SK-N-SH treated with all-trans-retinoic acid at 6 μM for 48 hours (cell line): ENCODE data around the gene WDR37.

ENCODE experiments used
- ATAC-seq: fragments of 200-7000 bp; cut with Tn5 transposase; 3 replicates; pipeline ENCODE4 v1.9.1; 2020; ENCODE audit warnings: mild to moderate bottlenecking, moderate library complexity
- BACH2 ChIP-seq: fragments of 250-450 bp; sonication (Bioruptor Pico); IDR thresholded peaks from 2 replicates; pipeline ENCODE4 v1.9.0; 2021; ENCODE audit warnings: mild to moderate bottlenecking, borderline replicate concordance
- CREB5 ChIP-seq: fragments of 250-450 bp; sonication (Bioruptor Pico); IDR thresholded peaks from 2 replicates; pipeline ENCODE4 v1.5.1; 2020; ENCODE audit warnings: low read depth, mild to moderate bottlenecking, moderate library complexity
- CSDC2 ChIP-seq: fragments of 250-450 bp; sonication (Bioruptor Pico); IDR thresholded peaks from 2 replicates; pipeline ENCODE4 v1.5.0; 2020; ENCODE audit warnings: mild to moderate bottlenecking, moderate library complexity
- ESRRG ChIP-seq: fragments of 250-450 bp; sonication (Bioruptor Pico); IDR thresholded peaks from 2 replicates; pipeline ENCODE4 v1.6.1; 2021; ENCODE audit warnings: mild to moderate bottlenecking
- GLIS3 ChIP-seq: fragments of 250-450 bp; sonication (Bioruptor Pico); IDR thresholded peaks from 2 replicates; pipeline ENCODE4 v1.5.0; 2020; ENCODE audit warnings: mild to moderate bottlenecking, moderate library complexity
- OSR1 ChIP-seq: fragments of 250-450 bp; sonication (Bioruptor Pico); IDR thresholded peaks from 2 replicates; pipeline ENCODE4 v1.8.0; 2022; ENCODE audit warnings: moderate library complexity, mild to moderate bottlenecking, inconsistent platforms
- PATZ1 ChIP-seq: fragments of 250-450 bp; sonication (Bioruptor Pico); IDR thresholded peaks from 2 replicates; pipeline ENCODE4 v1.8.0; 2020; ENCODE audit warnings: mild to moderate bottlenecking, moderate library complexity, borderline replicate concordance
- POU6F1 ChIP-seq: fragments of 250-450 bp; sonication (Bioruptor Pico); IDR thresholded peaks from 2 replicates; pipeline ENCODE4 v1.8.0; 2021; ENCODE audit warnings: low read depth, mild to moderate bottlenecking, moderate library complexity, borderline replicate concordance
- PPARA ChIP-seq: fragments of 250-450 bp; sonication (Bioruptor Pico); IDR thresholded peaks from 2 replicates; pipeline ENCODE4 v1.5.0; 2020; ENCODE audit warnings: mild to moderate bottlenecking, borderline replicate concordance
- RARB ChIP-seq: fragments of 250-450 bp; sonication (Bioruptor Pico); IDR thresholded peaks from 2 replicates; pipeline ENCODE4 v1.8.0; 2021; ENCODE audit warnings: mild to moderate bottlenecking, moderate library complexity
- SNAI2 ChIP-seq: fragments of 250-450 bp; sonication (Bioruptor Pico); IDR thresholded peaks from 2 replicates; pipeline ENCODE4 v1.5.0; 2020; ENCODE audit warnings: mild to moderate bottlenecking, moderate library complexity
- TCF4 ChIP-seq: fragments of 250-450 bp; sonication (Bioruptor Pico); IDR thresholded peaks from 2 replicates; pipeline ENCODE4 v1.8.0; 2021; ENCODE audit warnings: mild to moderate bottlenecking, moderate library complexity, borderline replicate concordance
- TOX ChIP-seq: fragments of 250-450 bp; sonication (Bioruptor Pico); IDR thresholded peaks from 2 replicates; pipeline ENCODE4 v1.8.0; 2021; ENCODE audit warnings: mild to moderate bottlenecking, moderate library complexity, borderline replicate concordance
- ZC3H10 ChIP-seq: fragments of 250-450 bp; sonication (Bioruptor Pico); IDR thresholded peaks from 2 replicates; pipeline ENCODE4 v1.5.1; 2021; ENCODE audit warnings: mild to moderate bottlenecking, moderate library complexity
- ZFP3 ChIP-seq: fragments of 250-450 bp; sonication (Bioruptor Pico); IDR thresholded peaks from 2 replicates; pipeline ENCODE4 v1.5.0; 2020; ENCODE audit warnings: mild to moderate bottlenecking, moderate library complexity
- ZFP30 ChIP-seq: fragments of 450-650 bp; formaldehyde crosslinking; IDR thresholded peaks from 2 replicates; pipeline ENCODE4 v1.5.0; 2022; ENCODE audit warnings: mild to moderate bottlenecking, moderate library complexity
- ZNF565 ChIP-seq: fragments of 450-650 bp; formaldehyde crosslinking; conservative IDR thresholded peaks from 2 replicates; pipeline ENCODE4 v1.5.0; 2020; ENCODE audit warnings: low read depth, mild to moderate bottlenecking, moderate library complexity
- ZNF70 ChIP-seq: fragments of 450-650 bp; formaldehyde crosslinking; IDR thresholded peaks from 2 replicates; pipeline ENCODE4 v1.5.0; 2020; ENCODE audit warnings: mild to moderate bottlenecking, moderate library complexity
- ZNF8 ChIP-seq: fragments of 450-650 bp; formaldehyde crosslinking; IDR thresholded peaks from 2 replicates; pipeline ENCODE4 v1.5.0; 2020; ENCODE audit warnings: mild to moderate bottlenecking, moderate library complexity
- TF ChIP-seq, protein P1 (sequence below): fragments of 250-450 bp; sonication (Bioruptor Pico); IDR thresholded peaks from 2 replicates; pipeline ENCODE4 v1.5.1; 2021; ENCODE audit warnings: mild to moderate bottlenecking, moderate library complexity

The WDR37 gene

GRCh38 chr10:1011696-1012095 lies 44.5 kb upstream of the WDR37 start:
- ATAC-seq, result no peak; the same call in 2 of the 3 replicates
- no peak for TF ChIP-seq ZFP30 (CRISPR knock-in tag)
- no peak for TF ChIP-seq ZNF565 (CRISPR knock-in tag)
- no peak for TF ChIP-seq OSR1 (CRISPR knock-in tag)
- no peak for TF ChIP-seq PATZ1 (CRISPR knock-in tag)
- TF ChIP-seq, protein P1, sequence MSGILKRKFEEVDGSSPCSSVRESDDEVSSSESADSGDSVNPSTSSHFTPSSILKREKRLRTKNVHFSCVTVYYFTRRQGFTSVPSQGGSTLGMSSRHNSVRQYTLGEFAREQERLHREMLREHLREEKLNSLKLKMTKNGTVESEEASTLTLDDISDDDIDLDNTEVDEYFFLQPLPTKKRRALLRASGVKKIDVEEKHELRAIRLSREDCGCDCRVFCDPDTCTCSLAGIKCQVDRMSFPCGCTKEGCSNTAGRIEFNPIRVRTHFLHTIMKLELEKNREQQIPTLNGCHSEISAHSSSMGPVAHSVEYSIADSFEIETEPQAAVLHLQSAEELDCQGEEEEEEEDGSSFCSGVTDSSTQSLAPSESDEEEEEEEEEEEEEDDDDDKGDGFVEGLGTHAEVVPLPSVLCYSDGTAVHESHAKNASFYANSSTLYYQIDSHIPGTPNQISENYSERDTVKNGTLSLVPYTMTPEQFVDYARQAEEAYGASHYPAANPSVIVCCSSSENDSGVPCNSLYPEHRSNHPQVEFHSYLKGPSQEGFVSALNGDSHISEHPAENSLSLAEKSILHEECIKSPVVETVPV, result no peak
- TF ChIP-seq ZNF8 (CRISPR knock-in tag), result no peak
- no peak for TF ChIP-seq TOX (CRISPR knock-in tag)
- no peak for TF ChIP-seq SNAI2 (CRISPR knock-in tag)
- TF ChIP-seq TCF4, result no peak
- TF ChIP-seq ESRRG (CRISPR knock-in tag), result no peak
- TF ChIP-seq CREB5 (CRISPR knock-in tag), result no peak
- TF ChIP-seq PPARA, result no peak
- TF ChIP-seq, all 23 proteins: peak for 0

DNA sequence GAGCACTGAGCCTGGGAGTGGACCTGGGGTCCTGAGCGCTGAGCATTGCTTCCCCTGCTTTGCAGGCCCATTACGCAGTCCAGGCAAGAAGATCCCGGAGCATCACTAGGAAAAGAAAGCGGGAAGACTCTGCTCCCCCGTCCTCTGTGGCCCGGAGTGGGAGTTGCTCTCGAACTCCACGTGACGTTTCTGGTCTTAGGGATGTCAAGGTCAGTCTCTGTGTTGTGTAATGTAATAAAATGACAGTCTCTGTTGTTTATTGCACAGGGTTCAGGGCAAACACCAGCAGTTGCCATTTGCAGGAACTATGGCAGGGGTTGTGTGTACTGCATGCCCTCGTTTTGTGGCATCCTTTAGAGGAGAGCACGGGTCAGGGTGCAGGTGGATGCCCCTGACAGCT lies 40.5 kb upstream of the WDR37 start:
- no peak for TF ChIP-seq OSR1 (CRISPR knock-in tag)
- TF ChIP-seq TCF4, result no peak
- no peak for TF ChIP-seq CSDC2
- no peak for TF ChIP-seq BACH2 (CRISPR knock-in tag)
- no peak for TF ChIP-seq ZFP3 (CRISPR knock-in tag)
- TF ChIP-seq SNAI2 (CRISPR knock-in tag), result no peak
- no peak for TF ChIP-seq ESRRG (CRISPR knock-in tag)
- no peak for TF ChIP-seq PATZ1 (CRISPR knock-in tag)
- no peak for TF ChIP-seq ZNF565 (CRISPR knock-in tag)
- no peak for TF ChIP-seq GLIS3
- no peak for TF ChIP-seq RARB (CRISPR knock-in tag)
- no peak for TF ChIP-seq ZC3H10 (CRISPR knock-in tag)
- no peak for TF ChIP-seq ZNF70 (CRISPR knock-in tag)
- no peak for TF ChIP-seq POU6F1 (CRISPR knock-in tag)
- ATAC-seq, result no peak

DNA sequence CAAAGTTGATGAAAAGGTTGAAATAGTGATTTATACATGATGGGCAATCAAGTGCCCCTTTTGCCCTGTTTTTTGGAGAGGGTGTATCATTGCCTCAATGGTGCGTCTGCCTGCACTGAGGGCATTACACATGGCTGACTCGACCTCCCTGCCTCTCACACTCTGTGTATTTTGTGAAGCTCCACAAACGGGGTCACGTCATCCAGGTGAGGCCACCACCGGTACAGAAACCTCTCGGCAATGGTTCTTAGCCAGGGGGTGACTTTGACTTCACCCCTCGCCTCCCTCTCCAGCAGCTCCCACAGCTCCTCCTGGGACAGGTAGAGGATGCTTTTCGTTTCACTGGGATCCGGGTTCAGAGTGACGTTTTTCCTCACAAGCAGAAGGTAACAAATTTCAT lies 36.8 kb upstream of the WDR37 start:
- TF ChIP-seq PATZ1 (CRISPR knock-in tag), result no peak
- no peak for TF ChIP-seq ESRRG (CRISPR knock-in tag)
- no peak for TF ChIP-seq ZNF8 (CRISPR knock-in tag)
- TF ChIP-seq TOX (CRISPR knock-in tag), result no peak
- no peak for ATAC-seq
